Measurements from ENCODE around the gene FUNDC2.
A peak's percentile ranks its signal among the peaks of the same experiment; 100 is the strongest.

The FUNDC2 gene

GRCh38 chrX:155026420-155026726 lies 271 bp upstream of the FUNDC2 start:
- DNase-seq = no peak

- peak; percentile 69 for DNase-seq
Measured at GRCh38 chrX:155027509-155028066, 944 bp downstream of the FUNDC2 start.

- DNase-seq = no peak
Measured at GRCh38 chrX:155028129-155028528, 1.5 kb downstream of the FUNDC2 start.

GRCh38 chrX:155028877-155029291 lies 2.2 kb downstream of the FUNDC2 start:
- DNase-seq = no peak

GRCh38 chrX:155031657-155032056 lies 5.0 kb downstream of the FUNDC2 start:
- no peak for DNase-seq

- no peak for DNase-seq
Measured at GRCh38 chrX:155035688-155036087, 9.0 kb downstream of the FUNDC2 start.

GRCh38 chrX:155046129-155046810 lies 19.6 kb downstream of the FUNDC2 start:
- DNase-seq = peak; percentile 15

- DNase-seq = no peak
Measured at GRCh38 chrX:155046811-155047528, 20.3 kb downstream of the FUNDC2 start.

- peak; percentile 50 for DNase-seq
Measured at GRCh38 chrX:155048977-155049619, 22.5 kb downstream of the FUNDC2 start.

GRCh38 chrX:155052738-155053498 lies 26.3 kb downstream of the FUNDC2 start:
- DNase-seq = no peak

- DNase-seq = no peak
Measured at GRCh38 chrX:155053656-155054055, 27.0 kb downstream of the FUNDC2 start.

GRCh38 chrX:155054255-155054654 lies 27.6 kb downstream of the FUNDC2 start:
- DNase-seq = no peak

- DNase-seq = no peak
Measured at GRCh38 chrX:155055494-155055893, 28.9 kb downstream of the FUNDC2 start.

- no peak for DNase-seq
Measured at GRCh38 chrX:155056471-155056870, 29.8 kb downstream of the FUNDC2 start.

- peak; percentile 29 for DNase-seq
Measured at GRCh38 chrX:155056877-155057792, 30.5 kb downstream of the FUNDC2 start.

- no peak for DNase-seq
Measured at GRCh38 chrX:155061760-155062159, 35.1 kb downstream of the FUNDC2 start.

GRCh38 chrX:155065035-155065734 lies 38.5 kb downstream of the FUNDC2 start:
- DNase-seq = no peak

GRCh38 chrX:155068165-155068564 lies 41.5 kb downstream of the FUNDC2 start:
- no peak for DNase-seq

- no peak for DNase-seq
Measured at GRCh38 chrX:155069414-155069813, 42.8 kb downstream of the FUNDC2 start.

- peak; percentile 47 for DNase-seq
Measured at GRCh38 chrX:155070038-155070437, 43.4 kb downstream of the FUNDC2 start.

GRCh38 chrX:155070663-155070974 lies 44.0 kb downstream of the FUNDC2 start:
- DNase-seq = no peak

Data from NCI-H526 treated with DMSO at 0.1 percent for 48 hours (cell line).